Fibroblast of lung (primary cell): Measurements from ENCODE around the gene TBC1D14. TPM values are rescaled to one million over a fixed set of nuclear protein-coding genes. Genes with fewer than 3 reads are reported as not detected.
A peak's percentile ranks its signal among the peaks of the same experiment; 100 is the strongest.

ENCODE experiments used
- DNase-seq, 2 donors: peaks; one replicate each; pipeline versions ENCODE4 v3.0.0 to v3.0.0-alpha.2; 2010; ENCODE audit warnings: low read depth in 2 of 2
- H2AFZ ChIP-seq: 2 replicates; pipeline ENCODE4 v1.5.1; 2012; ENCODE audit warnings: low read length, control low read depth, inconsistent platforms
- H3K27ac ChIP-seq: 2 replicates; pipeline ENCODE4 v1.5.1; 2011; ENCODE audit warnings: low read length, control low read depth; ENCODE audit not compliant: insufficient read depth
- H3K27me3 ChIP-seq: 2 replicates; pipeline ENCODE4 v1.5.1; 2011; ENCODE audit warnings: mild to moderate bottlenecking, low read length; ENCODE audit not compliant: control insufficient read depth, insufficient read depth
- H3K36me3 ChIP-seq: 2 replicates; pipeline ENCODE4 v1.5.1; 2011; ENCODE audit warnings: low read length; ENCODE audit not compliant: control insufficient read depth, insufficient read depth
- H3K4me1 ChIP-seq: 2 replicates; pipeline ENCODE4 v1.5.1; 2011; ENCODE audit warnings: low read length; ENCODE audit not compliant: control insufficient read depth, insufficient read depth; ENCODE audit errors: extremely low read depth
- H3K4me2 ChIP-seq: 2 replicates; pipeline ENCODE4 v1.5.1; 2011; ENCODE audit warnings: low read length, control low read depth; ENCODE audit not compliant: insufficient read depth; ENCODE audit errors: extremely low read depth
- H3K4me3 ChIP-seq, 4 experiments: fragments of 200-600 bp in 1 of 4; sonication (generic) in 1 of 4; replicated peaks in 1 of 4; 2 replicates each; pipeline ENCODE4 v1.5.1; 2011 to 2016; ENCODE audit warnings: low read length in 4 of 4, low read depth in 3 of 4, mild to moderate bottlenecking in 3 of 4, control low read depth in 2 of 4, inconsistent platforms in 1 of 4, mixed read lengths in 1 of 4; ENCODE audit not compliant: insufficient read depth in 1 of 4; ENCODE audit errors: control extremely low read depth in 1 of 4
- H3K79me2 ChIP-seq: 2 replicates; pipeline ENCODE4 v1.5.1; 2012; ENCODE audit warnings: mild to moderate bottlenecking, low read length, inconsistent platforms; ENCODE audit not compliant: control insufficient read depth, insufficient read depth
- H3K9ac ChIP-seq: 2 replicates; pipeline ENCODE4 v1.5.1; 2011; ENCODE audit warnings: mild to moderate bottlenecking, low read length, control low read depth; ENCODE audit not compliant: insufficient read depth
- H3K9me3 ChIP-seq: 2 replicates; pipeline ENCODE4 v1.5.1; 2012; ENCODE audit warnings: low read depth, low read length; ENCODE audit not compliant: control insufficient read depth, insufficient read depth
- H4K20me1 ChIP-seq: 2 replicates; pipeline ENCODE4 v1.5.1; 2011; ENCODE audit warnings: low read length; ENCODE audit not compliant: control insufficient read depth, insufficient read depth; ENCODE audit errors: extremely low read depth
- CTCF ChIP-seq, 2 donors: IDR thresholded peaks in 1 of 2; conservative IDR thresholded peaks in 1 of 2; 1 replicate in 1 of 2; 2 replicates in 1 of 2; pipeline ENCODE4 v1.5.1; 2011 to 2012; ENCODE audit warnings: low read length in 2 of 2, control low read depth in 1 of 2, inconsistent platforms in 1 of 2, low read depth in 1 of 2, mild to moderate bottlenecking in 1 of 2
- EZH2 ChIP-seq: IDR thresholded peaks from 2 replicates; pipeline ENCODE4 v1.5.1; 2012; ENCODE audit warnings: low read length, control low read depth, mild to moderate bottlenecking; ENCODE audit errors: missing control alignments
- polyA plus RNA-seq, 2 donors: library from polyadenylated mRNA; depleted of rRNA in 1 of 2; stranded (reverse) in 1 of 2; unstranded in 1 of 2; fragments of >200 nt; gene quantifications; 2 replicates each; pipeline ENCODE4 v1.2.1, GENCODE V29; 2011 to 2012; ENCODE audit warnings: missing spikeins in 1 of 2
- total RNA-seq: library from RNA; depleted of rRNA; stranded (reverse); fragments of >200 nt; gene quantifications from 2 replicates; pipeline ENCODE4 v1.2.1, GENCODE V29; 2014

Gene TBC1D14
- total and polyA plus RNA-seq, 2 donors (not counting 1 experiment from before 2014, with no cell fraction given), result 26.9 to 37.7 TPM

GRCh38 chr4:6983544-6984142 lies 74.0 kb downstream of the TBC1D14 start:
- no peak for DNase-seq
- no peaks in the 10 kb centered on the region for H3K4me1 ChIP-seq
- H2AFZ ChIP-seq, result no peak overlapping the region
- no peak overlapping the region for H3K27ac ChIP-seq
- H3K4me2 ChIP-seq, result no peak overlapping the region
- no peak overlapping the region for H3K4me3 ChIP-seq
- H3K9me3 ChIP-seq, result no peaks in the 10 kb centered on the region
- H3K36me3 ChIP-seq, result no peaks in the 10 kb centered on the region
- peaks cover 11% of the 10 kb centered on the region for H3K79me2 ChIP-seq
- TF ChIP-seq CTCF (conservative IDR thresholded peaks at IDR 0.05 in 1 of 2, IDR thresholded peaks at IDR 0.05 in 1 of 2; ENCODE audit: low read depth in 1 of 2, low read length in 2 of 2) (no peak), EZH2 (no peak)
- H3K27me3 ChIP-seq, result no peaks in the 10 kb centered on the region
- no peaks in the 10 kb centered on the region for H4K20me1 ChIP-seq
- no peak overlapping the region for H3K9ac ChIP-seq

GRCh38 chr4:6984612-6985425 lies 75.2 kb downstream of the TBC1D14 start:
- TF ChIP-seq EZH2 (no peak), CTCF (conservative IDR thresholded peaks at IDR 0.05 in 1 of 2, IDR thresholded peaks at IDR 0.05 in 1 of 2; ENCODE audit: low read depth in 1 of 2, low read length in 2 of 2) (no peak)
- peak in 1 of 2 donors; percentile 9 for DNase-seq
- Histone ChIP-seq H3K27ac (no peak overlapping the region), H3K27me3 (no peaks in the 10 kb centered on the region), H3K4me2 (no peak overlapping the region), H3K4me3 (peak overlapping the region in 1 of 4 experiments; percentile 87), H3K36me3 (no peaks in the 10 kb centered on the region), H3K9me3 (no peaks in the 10 kb centered on the region), H3K79me2 (peaks cover 20% of the 10 kb centered on the region), H2AFZ (no peak overlapping the region), H3K9ac (no peak overlapping the region), H4K20me1 (no peaks in the 10 kb centered on the region), H3K4me1 (no peaks in the 10 kb centered on the region)

GRCh38 chr4:6986072-6986780 lies 76.6 kb downstream of the TBC1D14 start:
- TF ChIP-seq CTCF (conservative IDR thresholded peaks at IDR 0.05 in 1 of 2, IDR thresholded peaks at IDR 0.05 in 1 of 2; ENCODE audit: low read depth in 1 of 2, low read length in 2 of 2) (no peak), EZH2 (no peak)
- DNase-seq, result peak; percentile 73 to 83
- Histone ChIP-seq H4K20me1 (no peaks in the 10 kb centered on the region), H3K9ac (peak overlapping the region; percentile 72), H3K4me1 (no peaks in the 10 kb centered on the region), H3K27ac (peak overlapping the region; percentile 92), H2AFZ (peak overlapping the region; percentile 73), H3K27me3 (no peaks in the 10 kb centered on the region), H3K4me3 (peak overlapping the region; percentile 78 to 87 (median 82)), H3K9me3 (no peaks in the 10 kb centered on the region), H3K4me2 (peak overlapping the region; percentile 70), H3K79me2 (peaks cover 22% of the 10 kb centered on the region), H3K36me3 (no peaks in the 10 kb centered on the region)
